ENCODE measurements around the gene PLXNA2.

Gene PLXNA2

GRCh38 chr1:208268541-208269337 is 24.6 kb upstream of the PLXNA2 start:
- DNase-seq (ENCODE audit: low read depth in 2 of 2) = no peak

GRCh38 chr1:208265525-208265924 is 21.3 kb upstream of the PLXNA2 start:
- no peak for DNase-seq (ENCODE audit: low read depth in 2 of 2)

- no peak for DNase-seq (ENCODE audit: low read depth in 2 of 2)
Measured at GRCh38 chr1:208265122-208265469, 20.9 kb upstream of the PLXNA2 start.

DNA sequence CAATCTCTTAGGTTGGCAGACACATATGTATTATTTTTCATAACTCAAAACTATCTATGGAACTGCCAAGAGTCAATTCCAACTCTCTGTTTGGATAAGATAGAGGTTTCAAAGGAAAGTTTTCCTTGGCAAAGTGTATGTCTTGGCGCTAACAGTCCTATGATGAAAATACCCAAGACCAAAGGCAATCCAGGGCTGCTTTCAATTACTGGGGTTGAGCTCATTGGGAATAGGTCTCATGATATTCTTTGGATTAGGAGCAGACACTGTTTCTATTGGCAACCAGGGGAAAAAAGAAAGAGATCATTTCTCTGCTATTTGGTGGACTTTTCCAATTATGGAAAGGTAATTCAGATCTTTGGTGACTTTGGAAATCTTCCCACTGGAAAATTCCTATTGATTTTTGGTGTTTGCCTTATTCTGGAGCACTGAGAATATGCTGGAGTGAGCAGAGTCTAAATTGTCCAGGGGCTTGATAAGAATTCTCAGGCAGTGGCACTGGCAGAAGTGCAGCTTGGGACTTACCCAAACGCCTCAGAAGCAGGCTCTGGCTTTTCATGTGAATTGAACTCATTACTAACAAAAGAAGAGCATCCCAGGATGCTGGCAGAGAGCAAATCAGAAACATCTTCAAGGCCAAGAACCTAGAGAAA is 20.4 kb upstream of the PLXNA2 start:
- DNase-seq (ENCODE audit: low read depth in 2 of 2) = no peak

GRCh38 chr1:208261874-208262273 is 17.7 kb upstream of the PLXNA2 start:
- DNase-seq (ENCODE audit: low read depth in 2 of 2) = no peak

GRCh38 chr1:208258277-208258676 is 14.1 kb upstream of the PLXNA2 start:
- DNase-seq (ENCODE audit: low read depth in 2 of 2) = no peak

DNA sequence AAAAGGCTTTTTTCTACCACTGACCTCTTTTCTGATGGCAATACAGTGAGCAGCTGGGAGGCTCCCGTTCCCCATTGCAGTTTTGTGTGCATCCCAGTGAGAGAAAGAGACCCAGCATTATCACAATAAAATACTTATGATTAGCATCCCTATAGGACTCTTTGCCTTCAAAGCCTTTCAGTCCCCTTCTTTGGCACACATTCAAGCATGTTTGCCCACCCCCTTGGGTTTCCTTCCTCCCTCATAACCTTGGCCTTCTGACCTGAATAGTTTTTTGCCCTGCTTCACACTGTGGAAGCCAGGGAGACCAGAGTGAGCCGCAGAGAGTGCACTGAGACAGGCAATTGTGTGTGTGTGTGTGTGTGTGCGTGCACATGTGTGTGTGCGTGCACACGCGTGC is 13.2 kb upstream of the PLXNA2 start:
- DNase-seq (ENCODE audit: low read depth in 2 of 2) = no peak

- no peak for DNase-seq (ENCODE audit: low read depth in 2 of 2)
Measured at GRCh38 chr1:208256556-208256955, 12.4 kb upstream of the PLXNA2 start.

GRCh38 chr1:208256091-208256490 is 11.9 kb upstream of the PLXNA2 start:
- DNase-seq (ENCODE audit: low read depth in 2 of 2) = no peak

DNA sequence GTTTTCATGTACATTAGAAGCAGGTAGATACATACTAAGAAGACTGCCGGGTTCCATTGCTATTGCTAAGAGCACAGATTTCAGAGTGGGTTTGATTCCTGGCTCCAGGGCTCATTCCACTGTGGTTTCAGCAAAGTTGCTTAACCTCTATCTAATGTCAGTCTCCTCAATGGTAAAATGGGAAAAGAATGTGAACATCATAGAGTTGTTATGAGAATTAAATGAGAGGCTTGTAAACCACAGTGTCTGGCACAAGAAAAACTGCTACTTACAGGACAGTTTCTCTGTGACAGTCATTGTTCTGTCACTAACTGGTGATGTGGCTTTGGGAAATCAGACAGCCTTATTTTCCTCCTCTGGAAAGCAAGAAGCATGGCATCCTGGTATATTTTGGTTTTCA is 10.7 kb upstream of the PLXNA2 start:
- no peak for DNase-seq (ENCODE audit: low read depth in 2 of 2)

- no peak for DNase-seq (ENCODE audit: low read depth in 2 of 2)
Measured at GRCh38 chr1:208254376-208254775, 10.2 kb upstream of the PLXNA2 start.

- DNase-seq (ENCODE audit: low read depth in 2 of 2) = no peak
Measured at GRCh38 chr1:208252836-208253576, 8.8 kb upstream of the PLXNA2 start.

- DNase-seq (ENCODE audit: low read depth in 2 of 2) = no peak
Measured at GRCh38 chr1:208251911-208252835, 8.0 kb upstream of the PLXNA2 start.

DNA sequence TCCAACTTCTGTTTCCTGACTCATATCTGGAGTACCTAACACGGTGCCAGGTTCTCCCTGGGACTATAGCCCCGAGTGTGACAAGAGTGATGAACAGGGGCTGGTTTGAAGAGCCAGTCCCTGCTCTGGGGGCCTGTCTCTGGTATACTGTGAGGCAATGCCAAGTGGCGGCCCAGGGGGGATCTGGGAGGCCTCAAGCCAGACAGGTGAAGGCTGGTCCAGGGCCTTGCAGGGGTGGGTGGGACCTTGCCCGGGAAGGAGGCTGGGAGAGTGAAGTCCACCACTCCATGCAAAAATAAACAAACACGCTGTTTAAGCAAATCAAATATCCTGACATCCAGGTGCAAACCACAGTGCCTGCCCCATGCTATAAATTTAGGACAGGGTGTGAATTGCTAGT is 6.8 kb upstream of the PLXNA2 start:
- DNase-seq (ENCODE audit: low read depth in 2 of 2) = no peak

DNA sequence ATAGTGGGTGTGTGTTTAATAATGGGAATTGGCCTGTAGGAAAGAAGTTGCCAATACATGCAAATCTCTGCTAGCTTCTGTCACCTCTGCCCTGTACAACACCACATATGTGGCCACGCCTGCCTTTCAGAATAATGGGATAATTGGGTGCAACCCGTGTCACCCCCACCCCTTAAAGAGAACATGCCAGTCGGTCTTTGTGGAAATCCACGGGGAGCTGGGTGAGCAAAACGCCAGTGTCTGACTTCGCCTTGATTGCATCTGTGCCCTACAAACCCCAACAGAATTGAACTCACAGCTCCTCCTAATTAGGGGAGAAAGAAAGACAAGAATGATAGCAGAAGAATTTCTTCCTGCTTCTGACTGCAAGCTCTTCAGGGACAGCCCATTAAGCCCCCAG is 6.4 kb upstream of the PLXNA2 start:
- no peak for DNase-seq (ENCODE audit: low read depth in 2 of 2)

DNA sequence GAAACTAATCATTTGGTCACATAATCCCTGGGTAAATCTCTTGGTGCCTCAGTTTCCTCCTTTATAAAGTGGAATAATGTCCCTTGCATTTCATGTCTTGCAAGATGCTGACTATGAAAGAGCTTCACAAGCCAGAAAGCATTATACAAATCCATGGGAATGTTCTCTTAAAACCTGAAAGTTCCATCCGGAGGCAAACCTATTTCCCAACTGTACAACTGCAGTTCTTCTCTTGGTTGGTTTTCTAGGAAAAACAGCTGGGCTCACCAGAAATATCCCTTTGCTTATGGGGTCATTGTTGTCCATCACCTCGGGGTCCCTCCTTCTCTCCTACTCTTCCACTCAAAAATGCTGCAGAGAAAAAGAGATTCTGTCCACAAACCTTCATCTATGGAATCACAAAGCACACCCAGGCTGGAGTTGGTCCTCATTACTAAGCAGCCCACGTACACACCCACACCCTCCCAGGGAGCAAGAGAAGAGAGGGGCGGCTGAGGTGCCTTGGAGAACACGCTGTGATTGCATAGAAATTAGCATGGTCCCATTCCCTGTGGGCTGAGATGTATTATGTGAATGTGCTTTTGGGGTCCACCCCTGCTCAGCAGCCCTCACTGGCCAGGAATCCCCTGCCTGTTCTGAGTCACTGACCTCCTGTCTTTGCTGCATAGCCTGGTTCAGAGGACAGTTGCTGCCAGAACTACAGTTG is 5.0 kb upstream of the PLXNA2 start:
- DNase-seq (ENCODE audit: low read depth in 2 of 2) = no peak

GRCh38 chr1:208248307-208248801 is 4.2 kb upstream of the PLXNA2 start:
- no peak for DNase-seq (ENCODE audit: low read depth in 2 of 2)

GRCh38 chr1:208247696-208248095 is 3.5 kb upstream of the PLXNA2 start:
- DNase-seq (ENCODE audit: low read depth in 2 of 2) = no peak

- DNase-seq (ENCODE audit: low read depth in 2 of 2) = peak; percentile 49 to 64
Measured at GRCh38 chr1:208245185-208245705, 1.1 kb upstream of the PLXNA2 start.

DNA sequence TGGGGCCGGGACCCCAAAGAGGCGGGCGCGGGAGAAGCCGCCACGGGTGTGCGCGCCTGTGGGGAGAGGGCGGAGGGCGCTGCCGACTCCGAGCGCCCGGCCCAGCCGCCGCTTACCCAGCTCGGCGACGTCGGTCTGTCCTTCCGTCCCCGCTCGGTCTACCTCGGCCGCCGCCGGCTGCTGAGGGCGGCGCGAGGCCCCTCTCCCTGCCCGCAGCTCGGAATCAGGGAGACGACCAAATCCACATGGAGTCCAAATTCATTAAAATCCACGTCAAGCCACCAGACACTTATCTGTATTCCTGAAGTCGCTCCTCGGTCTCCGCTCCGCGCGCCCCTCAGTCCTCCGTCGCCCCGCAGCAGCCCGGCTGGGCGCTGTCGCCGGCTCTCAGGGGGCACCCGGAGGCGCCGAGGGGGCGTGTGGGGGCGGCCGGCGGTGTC is 637 bp downstream of the PLXNA2 start:
- no peak for DNase-seq (ENCODE audit: low read depth in 2 of 2)
